HG02943 (cell line): ENCODE data around the gene IGF1.
"Not testable (repeated sequence)": the region's sequence is repeated elsewhere in the genome, so short reads cannot be mapped to it uniquely, and the experiment has no call there.

Experiments used
- ATAC-seq: cut with Tn5 transposase; IDR thresholded peaks from one replicate; pipeline ENCODE4 v1.9.1; 2021; ENCODE audit warnings: mild to moderate bottlenecking, low read depth, moderate library complexity; ENCODE audit not compliant: unreplicated experiment

Gene IGF1

GRCh38 chr12:102399653-102400052 is 80.7 kb downstream of the IGF1 start:
- no peak for ATAC-seq

- no peak for ATAC-seq
These were observed 84.1 kb downstream of the IGF1 start for GRCh38 chr12:102396276-102396675.

- no peak for ATAC-seq
These were observed 86.2 kb downstream of the IGF1 start for GRCh38 chr12:102394200-102394599.

GRCh38 chr12:102390068-102390467 is 90.3 kb downstream of the IGF1 start:
- ATAC-seq = no peak

GRCh38 chr12:102388469-102388868 is 91.9 kb downstream of the IGF1 start:
- no peak for ATAC-seq

GRCh38 chr12:102385343-102385742 is 95.0 kb downstream of the IGF1 start:
- ATAC-seq = no peak

- no peak for ATAC-seq
These were observed 100.8 kb downstream of the IGF1 start for GRCh38 chr12:102379346-102380162.

- ATAC-seq = no peak
These were observed 103.6 kb downstream of the IGF1 start for GRCh38 chr12:102376781-102377180.

- ATAC-seq = no peak
These were observed 104.1 kb downstream of the IGF1 start for GRCh38 chr12:102376181-102376747.

GRCh38 chr12:102374190-102374589 is 106.2 kb downstream of the IGF1 start:
- no peak for ATAC-seq

- ATAC-seq = no peak
These were observed 108.3 kb downstream of the IGF1 start for GRCh38 chr12:102372087-102372486.

GRCh38 chr12:102371165-102371564 is 109.2 kb downstream of the IGF1 start:
- ATAC-seq = no peak

- no peak for ATAC-seq
These were observed 110.5 kb downstream of the IGF1 start for GRCh38 chr12:102369876-102370275.

- ATAC-seq = no peak
These were observed 115.0 kb downstream of the IGF1 start for GRCh38 chr12:102365365-102365764.

- ATAC-seq = no peak
These were observed 115.7 kb downstream of the IGF1 start for GRCh38 chr12:102364709-102365108.

GRCh38 chr12:102356690-102357089 is 123.7 kb downstream of the IGF1 start:
- ATAC-seq = no peak

- not testable (repeated sequence) for ATAC-seq
These were observed 126.1 kb downstream of the IGF1 start for GRCh38 chr12:102354281-102354680.

GRCh38 chr12:102351322-102351721 is 129.0 kb downstream of the IGF1 start:
- no peak for ATAC-seq

- ATAC-seq = no peak
These were observed 130.3 kb downstream of the IGF1 start for GRCh38 chr12:102350070-102350469.

- no peak for ATAC-seq
These were observed 131.3 kb downstream of the IGF1 start for GRCh38 chr12:102349079-102349478.

GRCh38 chr12:102347811-102348210 is 132.6 kb downstream of the IGF1 start:
- ATAC-seq = no peak
